Measurements from ENCODE around the gene ICE1.
"Not testable (repeated sequence)": the region's sequence is repeated elsewhere in the genome, so short reads cannot be mapped to it uniquely, and the experiment has no call there.

Gene ICE1

GRCh38 chr5:5421961-5422818 is at the start of gene ICE1:
Gene ICE1, plus strand, starts transcription at chr5:5422677. Its CDS starts 239 bp downstream, at chr5:5422916.
- peak; percentile 97 for DNase-seq

GRCh38 chr5:5372930-5373329 is 49.5 kb upstream of the ICE1 start:
- no peak for DNase-seq

GRCh38 chr5:5373351-5373989 is 49.0 kb upstream of the ICE1 start:
- DNase-seq = no peak

GRCh38 chr5:5374009-5374715 is 48.3 kb upstream of the ICE1 start:
- DNase-seq = no peak

- DNase-seq = no peak
Observed at GRCh38 chr5:5377780-5378179, 44.7 kb upstream of the ICE1 start.

- no peak for DNase-seq
Observed at GRCh38 chr5:5378531-5378930, 43.9 kb upstream of the ICE1 start.

- DNase-seq = no peak
Observed at GRCh38 chr5:5380298-5380697, 42.2 kb upstream of the ICE1 start.

- no peak for DNase-seq
Observed at GRCh38 chr5:5381310-5381913, 41.1 kb upstream of the ICE1 start.

- DNase-seq = no peak
Observed at GRCh38 chr5:5383461-5383860, 39.0 kb upstream of the ICE1 start.

GRCh38 chr5:5384660-5385330 is 37.7 kb upstream of the ICE1 start:
- DNase-seq = no peak

- DNase-seq = no peak
Observed at GRCh38 chr5:5385331-5385662, 37.2 kb upstream of the ICE1 start.

GRCh38 chr5:5386329-5386728 is 36.1 kb upstream of the ICE1 start:
- DNase-seq = no peak

- no peak for DNase-seq
Observed at GRCh38 chr5:5387192-5387591, 35.3 kb upstream of the ICE1 start.

- DNase-seq = no peak
Observed at GRCh38 chr5:5387777-5388176, 34.7 kb upstream of the ICE1 start.

GRCh38 chr5:5390121-5390869 is 32.2 kb upstream of the ICE1 start:
- DNase-seq = not testable (repeated sequence)

- DNase-seq = not testable (repeated sequence)
Observed at GRCh38 chr5:5392504-5392903, 30.0 kb upstream of the ICE1 start.

- peak; percentile 10 for DNase-seq
Observed at GRCh38 chr5:5394384-5394986, 28.0 kb upstream of the ICE1 start.

GRCh38 chr5:5395093-5395492 is 27.4 kb upstream of the ICE1 start:
- not testable (repeated sequence) for DNase-seq

GRCh38 chr5:5398071-5398470 is 24.4 kb upstream of the ICE1 start:
- DNase-seq = no peak

GRCh38 chr5:5401095-5401494 is 21.4 kb upstream of the ICE1 start:
- DNase-seq = no peak

GRCh38 chr5:5403741-5404140 is 18.7 kb upstream of the ICE1 start:
- no peak for DNase-seq

- no peak for DNase-seq
Observed at GRCh38 chr5:5404381-5404780, 18.1 kb upstream of the ICE1 start.

Measured in NCI-H1105 (cell line).